Measurements from ENCODE around the gene C20orf173. TPM values are rescaled to one million over a fixed set of nuclear protein-coding genes. Genes with fewer than 3 reads are reported as not detected.

Gene C20orf173
- total RNA-seq, 1 donor from 2014 or later: not detected

GRCh38 chr20:35508493-35509218 lies 20.8 kb downstream of the C20orf173 start:
- DNase-seq (ENCODE audit: extremely low read depth, low read depth, low spot score): no peak

GRCh38 chr20:35506872-35507638 lies 22.4 kb downstream of the C20orf173 start:
- no peak for DNase-seq (ENCODE audit: extremely low read depth, low read depth, low spot score)

GRCh38 chr20:35506179-35506578 lies 23.3 kb downstream of the C20orf173 start:
- DNase-seq (ENCODE audit: extremely low read depth, low read depth, low spot score): no peak

- DNase-seq (ENCODE audit: extremely low read depth, low read depth, low spot score): no peak
Observed at GRCh38 chr20:35504751-35505150, 24.7 kb downstream of the C20orf173 start.

GRCh38 chr20:35503841-35504561 lies 25.5 kb downstream of the C20orf173 start:
- DNase-seq (ENCODE audit: extremely low read depth, low read depth, low spot score): no peak

- no peak for DNase-seq (ENCODE audit: extremely low read depth, low read depth, low spot score)
Observed at GRCh38 chr20:35503281-35503680, 26.2 kb downstream of the C20orf173 start.

DNA sequence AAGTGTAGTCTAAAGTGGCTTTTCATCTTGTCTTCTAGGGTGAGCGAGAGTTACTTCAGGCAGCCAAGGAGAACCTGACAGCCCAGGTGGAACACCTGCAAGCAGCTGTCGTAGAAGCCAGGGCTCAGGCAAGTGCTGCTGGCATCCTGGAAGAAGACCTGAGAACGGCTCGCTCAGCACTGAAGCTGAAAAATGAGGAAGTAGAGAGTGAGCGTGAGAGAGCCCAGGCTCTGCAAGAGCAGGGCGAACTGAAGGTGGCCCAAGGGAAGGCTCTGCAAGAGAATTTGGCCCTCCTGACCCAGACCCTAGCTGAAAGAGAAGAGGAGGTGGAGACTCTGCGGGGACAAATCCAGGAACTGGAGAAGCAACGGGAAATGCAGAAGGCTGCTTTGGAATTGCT lies 27.1 kb downstream of the C20orf173 start:
- no peak for DNase-seq (ENCODE audit: extremely low read depth, low read depth, low spot score)

GRCh38 chr20:35499271-35499670 lies 30.2 kb downstream of the C20orf173 start:
- DNase-seq (ENCODE audit: extremely low read depth, low read depth, low spot score): no peak

- DNase-seq (ENCODE audit: extremely low read depth, low read depth, low spot score): no peak
Observed at GRCh38 chr20:35497780-35498189, 31.7 kb downstream of the C20orf173 start.

DNA sequence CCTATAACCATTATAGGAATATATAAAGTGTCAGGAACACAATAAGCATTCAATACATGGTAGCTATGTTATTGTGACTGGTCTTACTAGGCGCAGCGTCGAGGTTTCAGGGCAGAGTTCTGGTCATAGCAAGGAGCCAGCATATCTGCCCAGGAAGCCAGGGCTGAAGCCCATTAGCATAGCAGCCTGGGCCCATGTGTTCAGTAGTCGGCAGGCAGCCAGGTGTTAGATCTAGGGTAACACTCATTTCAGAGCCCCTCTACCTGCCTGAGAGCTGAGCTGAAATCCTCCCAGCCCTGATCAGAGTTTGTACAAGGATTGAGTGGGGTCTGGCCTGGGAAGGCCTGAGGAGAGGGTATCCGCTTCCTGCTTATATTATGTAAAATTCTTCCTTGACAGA lies 32.1 kb downstream of the C20orf173 start:
- DNase-seq (ENCODE audit: extremely low read depth, low read depth, low spot score): no peak

DNA sequence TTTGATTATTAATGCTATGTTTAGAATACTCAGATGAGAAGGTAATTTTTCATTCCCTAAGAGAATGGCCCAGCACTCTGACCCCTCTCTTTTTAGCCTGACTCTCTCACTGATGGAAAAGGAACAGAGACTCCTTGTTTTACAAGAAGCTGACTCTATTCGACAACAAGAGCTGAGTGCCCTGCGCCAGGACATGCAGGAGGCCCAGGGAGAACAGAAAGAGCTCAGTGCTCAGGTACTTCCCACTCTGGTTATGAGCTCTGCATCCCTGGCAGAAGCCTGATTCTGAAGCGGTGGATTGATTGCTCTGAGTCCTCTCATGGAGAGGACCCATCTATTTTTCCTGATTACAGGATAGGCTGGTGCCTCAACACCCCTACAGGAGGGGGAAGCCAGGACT lies 33.0 kb downstream of the C20orf173 start:
- DNase-seq (ENCODE audit: extremely low read depth, low read depth, low spot score): no peak

GRCh38 chr20:35492352-35492751 lies 37.1 kb downstream of the C20orf173 start:
- no peak for DNase-seq (ENCODE audit: extremely low read depth, low read depth, low spot score)

- no peak for DNase-seq (ENCODE audit: extremely low read depth, low read depth, low spot score)
Observed at GRCh38 chr20:35491823-35492222, 37.6 kb downstream of the C20orf173 start.

DNA sequence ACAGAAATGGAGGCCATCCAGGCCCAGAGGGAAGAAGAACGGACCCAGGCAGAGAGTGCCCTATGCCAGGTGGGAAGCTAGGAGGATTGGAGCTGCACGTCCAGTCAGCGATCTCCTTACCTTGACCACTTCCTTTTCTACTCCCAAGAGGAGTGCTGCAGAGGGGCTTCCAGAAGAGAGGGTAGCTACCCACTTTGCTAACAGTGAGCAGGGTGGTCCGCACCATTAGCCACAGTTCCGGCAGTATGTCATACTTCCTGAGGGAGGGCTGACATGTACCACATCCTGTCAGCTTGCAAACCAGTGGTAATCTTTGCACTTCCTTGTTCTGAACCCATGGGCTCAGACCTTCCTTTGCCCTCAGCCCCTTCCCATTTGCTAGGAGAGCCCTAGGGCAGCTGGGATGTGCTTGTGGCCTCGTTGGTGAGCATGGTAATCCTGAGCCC lies 38.7 kb downstream of the C20orf173 start:
- DNase-seq (ENCODE audit: extremely low read depth, low read depth, low spot score): no peak

DNA sequence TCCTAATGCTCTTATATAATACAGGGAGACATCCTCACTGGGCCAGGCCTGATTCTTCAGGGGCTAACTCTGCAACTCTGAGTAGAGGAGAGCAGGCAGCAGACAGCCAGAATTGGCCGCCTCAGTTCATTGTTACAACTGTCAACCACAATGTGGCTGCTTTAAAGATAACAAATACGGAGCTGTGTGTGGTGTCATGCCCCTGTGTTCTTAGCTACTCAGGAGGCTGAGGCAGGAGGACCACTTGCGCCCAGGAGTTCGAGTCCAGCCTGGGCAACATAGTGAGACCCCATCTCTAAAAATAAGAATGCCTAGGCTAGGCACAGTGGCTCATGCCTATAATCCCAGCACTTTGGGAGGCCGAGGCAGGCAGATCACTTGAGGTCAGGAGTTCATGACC lies 39.7 kb downstream of the C20orf173 start:
- no peak for DNase-seq (ENCODE audit: extremely low read depth, low read depth, low spot score)

DNA sequence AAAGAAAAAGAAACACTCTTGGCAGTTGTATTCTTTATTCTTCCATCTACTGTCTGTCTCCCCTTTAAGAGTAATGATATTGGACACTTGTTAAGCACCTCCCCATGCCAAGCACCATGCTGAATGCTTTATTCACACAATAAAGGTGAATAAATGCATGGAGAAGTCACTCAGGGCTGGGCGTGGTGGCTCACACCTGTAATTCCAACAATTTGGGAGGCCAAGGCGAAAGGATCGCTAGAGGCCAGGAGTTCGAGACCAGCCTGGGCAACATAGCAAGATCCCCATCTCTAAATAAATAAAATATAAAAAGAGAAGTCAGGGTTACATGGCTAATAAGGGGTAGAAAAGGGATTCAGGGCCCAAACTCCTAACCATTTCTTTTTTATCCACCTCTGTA lies 42.0 kb downstream of the C20orf173 start:
- no peak for DNase-seq (ENCODE audit: extremely low read depth, low read depth, low spot score)

DNA sequence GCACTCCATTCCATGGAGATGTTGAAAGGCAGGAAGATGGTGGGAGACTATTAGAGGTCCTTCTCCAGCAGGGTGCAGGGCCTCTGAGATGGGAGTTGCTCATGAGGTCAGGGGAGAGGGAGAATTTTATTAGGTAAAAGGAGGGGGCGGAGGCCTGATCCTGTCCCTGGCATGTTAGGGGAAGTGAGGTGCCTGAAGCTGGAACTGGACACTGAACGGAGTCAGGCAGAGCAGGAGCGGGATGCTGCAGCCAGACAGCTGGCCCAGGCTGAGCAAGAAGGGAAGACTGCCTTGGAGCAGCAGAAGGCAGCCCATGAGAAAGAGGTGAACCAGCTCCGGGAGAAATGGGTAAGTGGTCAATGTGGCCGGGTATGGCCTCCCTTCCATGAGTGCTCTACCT lies 49.7 kb downstream of the C20orf173 start:
- no peak for DNase-seq (ENCODE audit: extremely low read depth, low read depth, low spot score)

DNA sequence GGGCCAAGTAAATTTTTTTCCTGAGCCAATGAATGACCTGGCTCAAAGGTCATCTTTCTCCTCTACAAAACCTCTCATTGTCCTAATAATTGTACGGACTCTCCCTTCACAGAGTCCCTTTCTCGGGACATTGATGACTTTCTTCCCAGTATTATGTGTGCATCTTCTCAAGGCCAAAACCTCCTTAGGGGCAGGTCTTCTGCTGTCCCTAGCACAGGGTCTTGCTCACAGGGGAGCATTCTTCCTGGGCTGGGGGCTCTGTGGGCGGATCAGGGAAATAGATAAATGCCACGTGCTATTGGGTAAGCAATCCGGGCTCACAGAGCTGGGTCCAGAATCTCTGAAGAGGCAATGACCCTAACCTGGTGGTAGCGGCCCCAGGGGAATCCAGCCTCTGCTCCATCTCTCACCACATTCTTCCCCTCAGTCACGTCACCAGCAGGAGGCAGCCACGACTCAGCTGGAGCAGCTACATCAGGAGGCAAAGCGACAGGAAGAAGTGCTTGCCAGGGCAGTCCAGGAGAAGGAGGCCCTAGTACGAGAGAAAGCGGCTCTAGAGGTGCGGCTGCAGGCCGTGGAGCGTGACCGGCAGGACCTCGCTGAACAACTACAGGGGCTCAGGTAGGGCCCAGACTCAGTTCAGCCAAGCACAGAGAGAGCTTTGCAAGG lies 50.5 kb downstream of the C20orf173 start:
- DNase-seq (ENCODE audit: extremely low read depth, low read depth, low spot score): no peak
